GM19035 (cell line): ENCODE measurements around the gene CRYGB.
"Not testable (repeated sequence)": the region's sequence is repeated elsewhere in the genome, so short reads cannot be mapped to it uniquely, and the experiment has no call there.

Experiments used
- ATAC-seq: cut with Tn5 transposase; IDR thresholded peaks from one replicate; pipeline ENCODE4 v1.9.1; 2021; ENCODE audit not compliant: unreplicated experiment

Gene CRYGB

GRCh38 chr2:208118918-208119317, 27.0 kb downstream of the CRYGB start:
- no peak for ATAC-seq

- ATAC-seq, result not testable (repeated sequence)
Observed at GRCh38 chr2:208117390-208117789, 28.6 kb downstream of the CRYGB start.

GRCh38 chr2:208112969-208113368, 33.0 kb downstream of the CRYGB start:
- no peak for ATAC-seq

- ATAC-seq, result not testable (repeated sequence)
Observed at GRCh38 chr2:208112273-208112745, 33.6 kb downstream of the CRYGB start.

- no peak for ATAC-seq
Observed at GRCh38 chr2:208103616-208104015, 42.3 kb downstream of the CRYGB start.

- no peak for ATAC-seq
Observed at GRCh38 chr2:208101716-208102631, 44.0 kb downstream of the CRYGB start.

- no peak for ATAC-seq
Observed at GRCh38 chr2:208099682-208100470, 46.1 kb downstream of the CRYGB start.

GRCh38 chr2:208098701-208099100, 47.3 kb downstream of the CRYGB start:
- not testable (repeated sequence) for ATAC-seq

GRCh38 chr2:208098267-208098666, 47.7 kb downstream of the CRYGB start:
- no peak for ATAC-seq

- ATAC-seq, result no peak
Observed at GRCh38 chr2:208097801-208098200, 48.2 kb downstream of the CRYGB start.

GRCh38 chr2:208097313-208097712, 48.6 kb downstream of the CRYGB start:
- no peak for ATAC-seq

- no peak for ATAC-seq
Observed at GRCh38 chr2:208096080-208096479, 49.9 kb downstream of the CRYGB start.

- ATAC-seq, result no peak
Observed at GRCh38 chr2:208093128-208093527, 52.8 kb downstream of the CRYGB start.
